Tibial nerve (tissue), 4 donors: ENCODE measurements around the gene ZNF534. TPM values are rescaled to one million over a fixed set of nuclear protein-coding genes. Genes with fewer than 3 reads are reported as not detected.

Source experiments
- DNase-seq, 2 donors: peaks; one replicate each; pipeline ENCODE4 v3.0.0-alpha.2; 2019; ENCODE audit warnings: low spot score in 2 of 2
- H3K27ac ChIP-seq, 4 donors: fragments of 200-600 bp; sonication (generic) in 3 of 4; one replicate each; pipeline ENCODE4 v1.5.1; 2017 to 2019; ENCODE audit warnings: mild to moderate bottlenecking in 1 of 4
- H3K27me3 ChIP-seq, 2 donors: fragments of 200-600 bp; sonication (generic) in 1 of 2; one replicate each; pipeline versions ENCODE4 v1.5.1 to v1.6.0; 2017 to 2019
- H3K36me3 ChIP-seq, 3 donors: fragments of 200-600 bp; sonication (generic); one replicate each; pipeline ENCODE4 v1.5.1; 2018 to 2019
- H3K4me1 ChIP-seq, 4 donors: fragments of 200-600 bp; sonication (generic) in 3 of 4; one replicate each; pipeline ENCODE4 v1.5.1; 2017 to 2019
- H3K4me3 ChIP-seq, 4 donors: fragments of 200-600 bp; sonication (generic) in 3 of 4; one replicate each; pipeline ENCODE4 v1.5.1; 2017 to 2019; ENCODE audit warnings: mild to moderate bottlenecking in 1 of 4, moderate library complexity in 1 of 4
- H3K9me3 ChIP-seq, 4 donors: fragments of 200-600 bp; sonication (generic) in 3 of 4; one replicate each; pipeline ENCODE4 v1.5.1; 2017 to 2019
- EP300 ChIP-seq, 2 donors: sonication (generic); formaldehyde crosslinking; IDR thresholded peaks; one replicate each; pipeline ENCODE4 v1.6.1; 2017; ENCODE audit warnings: antibody characterized with exemption in 2 of 2, mild to moderate bottlenecking in 1 of 2
- POLR2A ChIP-seq, 2 donors: fragments of 450-650 bp; IDR thresholded peaks; one replicate each; pipeline ENCODE4 v1.6.1; 2017; ENCODE audit warnings: antibody characterized with exemption in 2 of 2, mild to moderate bottlenecking in 2 of 2, moderate library complexity in 2 of 2
- WGBS, 2 donors: methylation state at CpG; one replicate each; pipeline ENCODE4 v1.1.5; 2018; 5-methylcytosine and 5-hydroxymethylcytosine counted together
- total RNA-seq, 4 donors: library from RNA; depleted of rRNA; stranded (reverse); fragments of >200 nt; gene quantifications; one replicate each; pipeline ENCODE4 v1.1.0, GENCODE V29; 2016
- TF ChIP-seq, protein P1 (sequence below), 5 experiments: fragments of 200-600 bp in 3 of 5; fragments of 450-650 bp in 2 of 5; sonication (generic) in 3 of 5; IDR thresholded peaks; one replicate each; pipeline ENCODE4 v1.5.1; 2016 to 2019; ENCODE audit warnings: antibody characterized with exemption in 5 of 5, mild to moderate bottlenecking in 3 of 5, moderate library complexity in 2 of 5

Gene ZNF534
- total RNA-seq, result 1 to 10 TPM in 2 of 4 donors, under 1 TPM in 1, not detected in 1; 0.66 to 8.4 (median 1.9) TPM

DNA sequence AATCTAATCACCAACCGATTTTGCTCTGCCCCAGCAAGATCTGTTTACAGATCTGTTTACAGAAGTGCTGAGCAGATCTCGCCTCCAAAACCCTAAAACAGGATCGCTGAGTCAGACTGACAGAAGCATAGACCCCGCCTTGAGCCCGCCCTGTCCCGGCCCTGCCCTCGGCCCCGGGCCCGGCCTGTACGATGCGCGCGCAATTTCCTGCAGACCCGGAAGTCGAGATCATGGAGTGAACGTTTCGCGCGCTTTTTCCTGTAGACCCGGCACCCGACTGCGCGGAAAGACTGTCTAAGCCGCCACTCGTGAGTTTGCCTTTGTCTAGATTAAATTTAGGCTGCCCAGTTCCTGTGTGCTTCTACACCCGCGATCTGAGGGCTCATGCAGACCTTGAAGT, at the start of gene ZNF534:
Gene ZNF534 (plus strand): TSS at position 212 of the 400 bp plus-strand sequence. CDS start 2,327 bp downstream, outside the sequence.
- Histone ChIP-seq H3K4me3 (no peak within 1 kb of the TSS), H3K27ac (no peak within 1 kb of the TSS), H3K36me3 (peaks cover 0 to 93% (median 0%) of the 10 kb centered on the region in 3 donors), H3K4me1 (no peaks in the 10 kb centered on the region), H3K9me3 (peaks cover 0 to 93% (median 18%) of the 10 kb centered on the region in 4 donors), H3K27me3 (no peaks in the 10 kb centered on the region)
- no peak for DNase-seq
- WGBS, 2 donors, result 60 to 78% methylated on average over 27 of the region's 27 CpGs
- no peak for TF ChIP-seq EP300 (IDR thresholded peaks at IDR 0.05)
- TF ChIP-seq POLR2A (IDR thresholded peaks at IDR 0.05), result no peak
- TF ChIP-seq, protein P1, sequence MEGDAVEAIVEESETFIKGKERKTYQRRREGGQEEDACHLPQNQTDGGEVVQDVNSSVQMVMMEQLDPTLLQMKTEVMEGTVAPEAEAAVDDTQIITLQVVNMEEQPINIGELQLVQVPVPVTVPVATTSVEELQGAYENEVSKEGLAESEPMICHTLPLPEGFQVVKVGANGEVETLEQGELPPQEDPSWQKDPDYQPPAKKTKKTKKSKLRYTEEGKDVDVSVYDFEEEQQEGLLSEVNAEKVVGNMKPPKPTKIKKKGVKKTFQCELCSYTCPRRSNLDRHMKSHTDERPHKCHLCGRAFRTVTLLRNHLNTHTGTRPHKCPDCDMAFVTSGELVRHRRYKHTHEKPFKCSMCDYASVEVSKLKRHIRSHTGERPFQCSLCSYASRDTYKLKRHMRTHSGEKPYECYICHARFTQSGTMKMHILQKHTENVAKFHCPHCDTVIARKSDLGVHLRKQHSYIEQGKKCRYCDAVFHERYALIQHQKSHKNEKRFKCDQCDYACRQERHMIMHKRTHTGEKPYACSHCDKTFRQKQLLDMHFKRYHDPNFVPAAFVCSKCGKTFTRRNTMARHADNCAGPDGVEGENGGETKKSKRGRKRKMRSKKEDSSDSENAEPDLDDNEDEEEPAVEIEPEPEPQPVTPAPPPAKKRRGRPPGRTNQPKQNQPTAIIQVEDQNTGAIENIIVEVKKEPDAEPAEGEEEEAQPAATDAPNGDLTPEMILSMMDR (IDR thresholded peaks at IDR 0.05), result no peak

DNA sequence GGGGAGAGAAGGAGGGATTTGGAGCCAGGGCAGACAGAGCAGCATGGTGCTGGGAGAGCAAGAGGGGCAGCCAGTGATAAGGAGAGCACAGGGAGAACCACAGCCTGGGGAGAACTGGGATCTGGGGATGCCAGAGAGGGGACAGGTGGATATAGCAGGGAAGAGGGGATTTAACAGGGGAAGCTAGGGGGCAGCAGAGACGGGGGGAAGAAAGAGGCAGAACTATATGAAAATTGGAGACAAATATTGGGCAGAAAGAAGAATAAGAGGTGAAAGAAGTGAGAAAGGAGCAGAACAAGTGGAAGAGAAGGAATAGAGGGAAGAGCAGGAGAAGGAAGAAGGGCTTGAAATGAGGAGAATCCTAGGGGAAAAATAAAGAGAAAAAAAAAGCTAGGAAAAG, 37.8 kb upstream of the ZNF534 start:
- Histone ChIP-seq H3K27ac (no peak overlapping the region), H3K27me3 (no peaks in the 10 kb centered on the region), H3K36me3 (peaks cover 0 to 99% (median 8%) of the 10 kb centered on the region in 3 donors), H3K4me1 (no peaks in the 10 kb centered on the region), H3K4me3 (no peak overlapping the region), H3K9me3 (peaks cover 0 to 94% (median 25%) of the 10 kb centered on the region in 4 donors)
- WGBS, 2 donors, result 63 to 65% methylated on average over 1 of the region's 1 CpG
- no peak for DNase-seq
- TF ChIP-seq, protein P1 (IDR thresholded peaks at IDR 0.05), result no peak
- no peak for TF ChIP-seq EP300 (IDR thresholded peaks at IDR 0.05)
- TF ChIP-seq POLR2A (IDR thresholded peaks at IDR 0.05), result no peak

DNA sequence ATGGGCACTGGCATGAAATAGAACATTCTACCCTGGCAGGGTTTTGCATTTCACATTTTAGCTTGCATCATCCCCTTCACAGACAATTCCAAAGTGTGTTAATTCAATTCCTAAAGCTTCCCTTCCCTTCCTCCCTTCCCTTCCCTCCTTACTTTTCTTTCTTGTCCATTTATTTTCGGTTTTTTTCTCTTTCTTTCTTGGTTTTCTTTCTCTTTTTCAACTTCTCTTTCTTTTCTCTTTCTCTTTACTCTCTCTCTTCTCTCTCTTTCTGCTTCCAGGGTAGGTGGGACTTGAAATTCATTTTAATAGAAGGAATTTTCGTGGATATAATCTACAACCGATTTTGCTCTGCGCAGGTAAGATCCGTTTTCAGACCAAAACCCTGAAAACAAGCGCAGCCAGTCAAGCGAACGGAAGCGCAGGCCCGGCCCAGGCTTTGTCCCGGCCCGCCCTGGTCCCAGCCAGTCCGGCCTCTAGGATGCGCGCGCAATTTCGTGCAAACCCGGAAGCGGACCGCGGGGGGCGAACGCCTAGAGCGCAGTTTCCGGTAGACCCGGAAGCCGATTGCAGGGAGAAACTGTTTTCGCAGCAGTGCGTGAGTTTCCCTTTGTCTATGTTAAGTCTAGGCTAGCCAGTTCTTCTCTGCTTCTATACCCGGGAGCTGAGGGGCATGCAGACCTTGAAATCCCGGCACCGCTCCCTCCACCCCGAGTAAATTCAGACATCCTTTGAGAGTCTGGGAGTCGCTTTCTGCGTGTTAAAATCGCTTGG, 31.5 kb upstream of the ZNF534 start, which contains the start of gene ZNF528:
Gene ZNF528 (plus strand): TSS at position 540 of the 771 bp plus-strand sequence. CDS start 4,165 bp downstream, outside the sequence.
- peaks cover 0 to 78% (median 0%) of the 10 kb centered on the region in 3 donors for H3K36me3 ChIP-seq
- peaks cover 0 to 22% (median 13%) of the 10 kb centered on the region in 4 donors for H3K4me1 ChIP-seq
- WGBS, 2 donors, result 0 to 1% methylated on average over 33 to 36 of the region's 36 CpGs

DNA sequence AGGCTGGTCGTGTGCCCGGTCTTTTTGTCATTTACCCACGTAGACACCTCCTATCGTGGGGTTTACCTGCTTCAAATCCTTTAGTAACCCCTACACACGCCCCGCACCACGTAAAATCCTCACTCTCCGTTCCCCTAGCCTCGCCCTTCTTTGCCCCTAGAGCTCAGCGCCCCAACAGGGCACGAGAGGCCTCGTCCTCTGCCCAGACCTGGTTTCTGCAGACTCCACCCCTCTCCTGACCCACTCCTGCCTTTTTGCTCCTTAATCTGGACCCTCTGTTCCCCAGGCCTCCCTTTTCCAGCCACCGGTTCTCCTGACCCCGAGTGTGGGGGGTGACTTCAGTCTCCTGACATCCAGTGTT, 30.9 kb upstream of the ZNF534 start:
- Histone ChIP-seq H3K4me1 (peaks cover 0 to 22% (median 13%) of the 10 kb centered on the region in 4 donors), H3K27me3 (no peaks in the 10 kb centered on the region), H3K9me3 (peaks cover 0 to 46% (median 4%) of the 10 kb centered on the region in 4 donors), H3K27ac (peak overlapping the region in 3 of 4 donors; percentile 57 to 85 (median 78)), H3K36me3 (peaks cover 0 to 78% (median 0%) of the 10 kb centered on the region in 3 donors), H3K4me3 (peak overlapping the region; percentile 53 to 83 (median 64))
- DNase-seq, result no peak
- TF ChIP-seq, protein P1 (IDR thresholded peaks at IDR 0.05), result no peak
- no peak for TF ChIP-seq EP300 (IDR thresholded peaks at IDR 0.05)
- no peak for TF ChIP-seq POLR2A (IDR thresholded peaks at IDR 0.05)
- 1 to 2% methylated on average over 14 of the region's 14 CpGs for WGBS, 2 donors

More for the DNA sequence above, 31.5 kb upstream of the ZNF534 start, which contains the start of gene ZNF528:
- H3K4me3 ChIP-seq, result peak within 1 kb of the TSS; percentile 53 to 83 (median 64)
- peak; percentile 93 to 96 for DNase-seq
- no peaks in the 10 kb centered on the region for H3K27me3 ChIP-seq
- peak; percentile 33 to 84 for TF ChIP-seq EP300 (IDR thresholded peaks at IDR 0.05)
- TF ChIP-seq, protein P1 (IDR thresholded peaks at IDR 0.05), result no peak
- peak in 1 of 2 donors; percentile 60 for TF ChIP-seq POLR2A (IDR thresholded peaks at IDR 0.05)
- peaks cover 0 to 48% (median 6%) of the 10 kb centered on the region in 4 donors for H3K9me3 ChIP-seq
- peak within 1 kb of the TSS in 3 of 4 donors; percentile 57 to 85 (median 78) for H3K27ac ChIP-seq

DNA sequence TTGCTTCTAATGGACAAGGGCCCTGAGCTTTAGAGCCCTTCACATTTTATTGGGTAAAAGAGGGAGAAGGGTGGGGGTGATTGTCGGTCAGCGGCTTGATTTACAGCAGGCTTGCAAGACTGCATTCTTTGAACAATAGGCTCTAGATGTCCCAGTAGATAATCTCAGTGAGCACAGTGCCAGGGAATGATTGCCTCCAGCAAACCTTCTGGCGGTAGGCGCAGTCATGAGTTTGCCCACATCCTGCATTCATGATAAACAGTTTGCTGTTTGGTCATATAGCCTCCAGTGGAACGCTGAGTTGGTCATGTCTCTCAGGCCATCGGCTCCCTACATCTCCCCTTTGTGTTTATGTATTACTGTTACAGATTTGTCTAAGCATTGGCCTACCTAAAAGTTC, 18.7 kb upstream of the ZNF534 start:
- Histone ChIP-seq H3K36me3 (peaks cover 31 to 100% (median 52%) of the 10 kb centered on the region in 3 donors), H3K4me3 (no peak overlapping the region)

More for the DNA sequence above, 18.7 kb upstream of the ZNF534 start:
- DNase-seq, result no peak
- TF ChIP-seq, protein P1 (IDR thresholded peaks at IDR 0.05), result no peak
- no peak for TF ChIP-seq EP300 (IDR thresholded peaks at IDR 0.05)
- TF ChIP-seq POLR2A (IDR thresholded peaks at IDR 0.05), result no peak
- Histone ChIP-seq H3K4me1 (no peaks in the 10 kb centered on the region), H3K27me3 (no peaks in the 10 kb centered on the region), H3K27ac (no peak overlapping the region), H3K9me3 (peaks cover 0 to 100% (median 34%) of the 10 kb centered on the region in 4 donors)
- 91 to 97% methylated on average over 6 of the region's 6 CpGs for WGBS, 2 donors
